Measurements from ENCODE around the gene TSPAN32.
"Not testable (repeated sequence)": the region's sequence is repeated elsewhere in the genome, so short reads cannot be mapped to it uniquely, and the experiment has no call there.

Gene TSPAN32

DNA sequence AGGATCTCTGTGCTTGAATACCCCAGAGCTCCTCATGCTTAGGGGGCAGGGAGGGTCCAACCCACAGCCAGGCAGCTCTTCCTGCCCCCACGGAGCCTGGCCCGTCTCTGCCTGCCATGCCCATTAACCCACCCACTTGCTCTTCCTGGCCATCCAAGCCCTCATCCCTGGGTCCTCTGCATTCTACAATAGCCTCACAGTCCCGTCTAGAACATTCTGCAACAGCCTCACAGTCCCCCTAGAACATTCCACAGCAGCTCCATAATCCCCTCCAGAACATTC, 15.1 kb downstream of the TSPAN32 start:
- no peak for DNase-seq

DNA sequence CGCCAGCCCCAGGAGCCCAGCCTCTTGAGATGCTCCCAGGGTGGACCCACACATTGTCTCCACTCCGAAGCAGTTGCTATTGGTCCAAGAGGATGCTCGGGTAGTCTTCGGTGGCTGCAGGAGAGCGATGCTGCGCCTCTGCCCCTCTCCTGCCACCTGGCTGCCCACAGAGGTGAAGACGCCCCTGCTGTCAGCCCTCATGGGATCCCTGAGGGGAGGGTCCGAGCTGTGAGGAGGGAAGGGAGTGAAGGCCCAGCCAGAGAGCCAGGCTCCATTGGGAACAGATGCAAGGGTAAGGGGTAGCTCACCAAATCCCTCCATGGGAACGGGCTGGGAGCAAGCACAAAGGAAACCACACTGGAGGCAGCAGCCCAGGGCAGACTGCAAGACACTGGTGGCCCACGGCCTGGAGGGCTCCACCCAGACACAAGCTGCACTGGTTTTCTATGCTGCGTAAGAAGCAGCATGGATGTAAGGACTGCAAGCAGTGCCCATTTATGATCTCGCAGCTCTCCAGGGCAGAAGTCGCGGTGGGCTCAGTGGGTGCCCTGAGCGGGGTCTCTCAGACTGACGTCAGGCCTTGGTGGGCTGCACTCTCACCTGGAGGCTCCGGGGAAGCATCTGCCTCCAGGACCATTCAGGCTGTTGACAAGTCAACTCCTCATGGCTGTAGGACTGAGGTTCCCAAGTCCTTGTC, 15.7 kb downstream of the TSPAN32 start:
- DNase-seq: no peak

DNA sequence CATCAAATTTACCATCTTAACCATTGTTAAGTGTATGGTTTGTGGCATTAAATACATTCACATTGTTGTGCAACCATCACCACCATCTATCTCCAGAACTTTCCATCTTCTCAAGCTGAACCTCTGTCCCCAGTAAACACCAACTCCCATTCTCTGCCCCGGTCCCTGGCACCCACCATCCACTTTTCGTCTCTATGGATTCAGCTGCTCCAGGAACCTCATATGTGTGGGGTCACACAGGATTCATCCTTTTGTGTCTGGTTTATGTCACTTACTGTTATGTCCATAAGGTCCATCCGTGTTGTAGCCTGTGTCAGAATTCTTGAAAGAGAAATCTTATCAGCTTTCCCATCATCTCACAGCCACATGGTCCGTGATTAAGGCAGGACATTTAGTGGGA, 16.3 kb downstream of the TSPAN32 start:
- no peak for DNase-seq

DNA sequence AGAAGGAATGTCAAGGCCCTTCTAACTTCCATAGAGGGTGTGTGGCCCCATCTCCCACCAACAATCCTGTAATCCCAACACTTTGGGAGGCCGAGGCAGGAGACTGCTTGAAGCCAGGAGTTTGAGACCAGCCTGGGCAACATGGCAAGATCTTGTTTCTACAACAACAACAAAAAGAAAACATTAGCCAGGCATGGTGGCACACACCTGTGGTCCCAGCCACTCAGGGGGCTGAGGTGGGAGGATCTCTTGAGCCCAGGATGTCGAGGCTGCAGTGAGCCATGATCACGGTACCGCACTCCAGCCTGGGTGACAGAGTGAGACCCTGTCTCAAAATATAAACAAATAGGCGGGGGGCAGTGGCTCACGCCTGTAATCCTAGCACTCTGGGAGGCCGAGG, 16.9 kb downstream of the TSPAN32 start:
- no peak for DNase-seq

DNA sequence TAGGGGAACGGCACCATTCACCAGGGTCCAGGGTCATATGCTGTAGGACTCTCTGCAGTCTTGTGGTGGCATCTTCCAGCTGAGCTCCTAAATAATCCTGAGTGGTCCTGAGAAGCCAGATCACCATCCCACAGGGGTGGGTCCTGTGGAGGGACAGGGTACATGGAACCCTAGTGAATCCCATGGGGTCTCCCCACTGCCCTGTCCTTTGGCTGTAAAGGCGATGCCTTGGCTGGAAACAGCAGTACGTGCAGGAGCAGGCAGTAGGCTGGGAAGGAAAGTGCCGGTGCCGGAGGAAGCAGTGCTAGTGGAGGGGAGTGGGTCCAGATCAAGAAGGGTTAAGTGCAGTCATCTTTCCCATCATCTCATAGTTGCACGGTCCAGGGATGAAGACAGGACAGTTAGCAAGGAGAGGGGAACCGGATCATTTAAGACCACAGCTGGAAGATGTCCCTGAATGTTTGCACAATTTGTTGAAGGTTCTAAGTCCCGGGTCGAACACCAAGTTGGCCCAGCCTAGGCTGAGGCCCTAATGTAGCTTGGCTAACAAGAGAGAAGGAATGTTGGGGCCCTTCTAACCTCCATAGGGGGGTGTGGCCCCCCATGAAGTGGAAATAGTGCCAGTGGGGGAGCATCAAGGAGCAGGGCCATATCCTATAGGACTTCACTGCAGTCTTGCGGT, 18.1 kb downstream of the TSPAN32 start:
- DNase-seq: no peak

DNA sequence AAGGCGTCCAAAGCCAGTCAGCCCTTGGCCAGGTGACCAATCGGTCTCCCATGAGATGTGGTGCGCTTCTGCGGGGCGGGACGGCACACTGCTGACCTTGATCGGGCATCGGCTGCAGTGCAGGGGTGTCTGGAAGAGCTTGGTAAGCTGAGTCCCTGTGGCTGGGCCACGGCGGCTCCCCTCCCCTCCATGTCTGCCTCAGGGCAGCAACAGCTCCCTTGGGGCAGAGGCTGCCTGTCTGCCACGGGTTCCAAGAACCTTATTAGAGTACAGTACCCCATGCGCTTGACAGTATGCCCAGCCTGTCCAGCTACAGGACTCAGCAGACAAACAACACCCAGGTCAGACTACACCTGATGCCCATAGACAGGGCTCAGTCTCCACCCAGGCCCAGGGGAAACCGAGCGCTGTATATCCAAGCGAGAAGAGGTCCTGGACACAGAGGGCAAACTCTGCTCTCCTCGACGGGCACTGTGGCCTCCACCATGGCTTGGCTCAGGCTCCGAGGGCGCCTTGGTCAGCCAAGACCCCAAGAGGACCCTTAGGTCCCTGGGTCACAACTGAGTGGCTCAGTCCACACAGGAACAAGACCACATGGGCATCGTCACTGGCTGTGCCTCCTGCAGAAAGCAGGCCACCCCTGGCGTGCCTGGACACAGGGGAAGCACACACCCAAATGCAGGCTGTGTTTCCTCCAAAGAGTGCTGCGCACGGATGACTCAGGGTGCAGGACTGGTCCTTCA, 18.9 kb downstream of the TSPAN32 start:
- no peak for DNase-seq

DNA sequence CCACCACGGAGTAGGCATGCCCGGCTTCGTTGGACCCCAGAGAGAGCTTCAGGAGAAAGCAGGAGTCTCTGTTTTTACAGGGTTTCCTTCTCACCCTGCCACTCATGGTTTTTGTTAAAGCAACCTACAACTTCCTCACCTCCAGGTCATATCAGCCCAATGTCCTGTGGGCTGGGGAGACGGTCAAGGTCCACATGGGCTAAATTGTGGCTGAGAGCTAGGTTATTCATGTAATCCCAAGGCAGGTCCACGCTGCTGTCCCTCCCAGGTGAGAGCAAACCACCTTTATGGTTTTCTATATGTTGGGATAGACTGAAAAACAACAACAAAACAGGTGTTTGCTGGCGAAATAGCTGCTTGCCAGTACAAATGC, 19.5 kb downstream of the TSPAN32 start:
- DNase-seq: no peak

DNA sequence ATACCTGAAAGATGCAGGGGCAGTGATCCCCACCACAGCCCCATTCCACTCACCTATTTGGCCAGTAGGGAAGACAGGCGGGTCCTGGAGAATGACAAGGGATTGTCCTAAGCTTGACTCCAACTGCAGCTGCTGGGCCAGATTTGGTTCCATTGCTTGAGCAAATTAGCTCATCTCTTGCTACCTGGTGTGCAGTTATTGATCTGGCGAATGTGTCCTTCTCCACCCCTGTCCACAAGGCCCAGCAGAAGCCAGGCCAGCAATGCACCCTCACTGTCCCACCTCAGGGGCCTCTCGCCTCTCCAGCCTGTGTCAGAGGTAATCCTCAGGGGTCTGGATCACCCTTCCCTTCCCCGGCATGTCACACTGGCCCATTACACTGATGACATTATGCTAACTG, 23.3 kb downstream of the TSPAN32 start:
- DNase-seq: no peak

DNA sequence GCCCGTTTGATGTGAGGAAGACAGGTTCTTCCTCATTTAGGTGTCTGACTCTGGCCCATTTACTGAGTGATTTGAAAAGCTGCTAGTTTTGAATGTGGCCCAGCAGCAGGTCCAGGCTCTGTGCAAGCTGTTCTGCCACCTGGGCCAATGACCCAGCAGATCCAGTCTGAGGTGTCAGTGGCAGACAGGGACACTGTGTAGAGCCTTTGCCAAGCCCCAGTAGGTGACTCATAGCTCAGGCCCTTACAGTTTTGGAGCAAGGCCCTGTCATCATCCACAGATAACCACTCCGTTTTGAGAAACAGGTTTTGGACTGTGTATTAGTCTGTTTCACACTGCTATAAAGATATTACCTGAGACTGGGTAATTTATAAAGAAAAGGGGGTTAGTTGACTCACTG, 23.9 kb downstream of the TSPAN32 start:
- DNase-seq: no peak

DNA sequence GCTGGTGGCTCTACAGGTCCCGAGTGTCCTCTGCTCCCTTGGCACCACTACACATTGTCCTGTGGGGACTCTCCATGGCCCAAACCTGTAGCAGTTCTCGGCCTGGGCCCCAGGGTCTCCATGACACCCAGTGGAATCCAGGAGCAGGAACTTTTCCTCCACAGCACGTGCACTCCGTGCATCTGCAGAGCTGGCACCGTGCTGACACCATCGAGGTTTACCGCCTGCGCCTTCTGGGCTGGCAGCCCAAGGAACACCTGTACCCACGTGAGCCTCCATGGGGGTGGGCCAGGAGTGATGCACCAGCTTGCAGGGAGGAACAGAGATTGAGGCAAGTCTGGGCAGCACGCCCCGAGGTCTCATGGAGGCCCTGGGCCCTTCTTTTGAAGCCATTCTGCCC, 25.2 kb downstream of the TSPAN32 start:
- no peak for DNase-seq

DNA sequence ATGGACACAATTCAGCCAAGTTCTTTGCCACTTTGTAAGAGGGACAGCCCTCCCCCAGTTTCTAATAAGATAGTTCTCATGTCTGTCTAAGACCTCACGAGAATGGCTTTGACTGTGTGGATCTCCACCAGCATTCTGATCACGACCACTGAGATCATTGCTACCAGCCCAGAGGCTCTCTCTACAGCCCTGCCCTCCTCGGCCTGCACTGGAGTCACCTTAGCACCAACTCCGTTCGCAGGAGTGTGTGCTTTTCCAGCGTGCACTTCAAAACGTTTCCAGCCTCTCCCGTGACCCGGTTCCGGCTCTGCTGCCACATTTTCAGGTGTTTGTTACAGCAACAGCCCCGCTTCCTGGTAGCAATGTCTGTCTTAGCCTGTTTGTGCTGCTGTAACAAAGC, 26.2 kb downstream of the TSPAN32 start:
- DNase-seq: no peak

DNA sequence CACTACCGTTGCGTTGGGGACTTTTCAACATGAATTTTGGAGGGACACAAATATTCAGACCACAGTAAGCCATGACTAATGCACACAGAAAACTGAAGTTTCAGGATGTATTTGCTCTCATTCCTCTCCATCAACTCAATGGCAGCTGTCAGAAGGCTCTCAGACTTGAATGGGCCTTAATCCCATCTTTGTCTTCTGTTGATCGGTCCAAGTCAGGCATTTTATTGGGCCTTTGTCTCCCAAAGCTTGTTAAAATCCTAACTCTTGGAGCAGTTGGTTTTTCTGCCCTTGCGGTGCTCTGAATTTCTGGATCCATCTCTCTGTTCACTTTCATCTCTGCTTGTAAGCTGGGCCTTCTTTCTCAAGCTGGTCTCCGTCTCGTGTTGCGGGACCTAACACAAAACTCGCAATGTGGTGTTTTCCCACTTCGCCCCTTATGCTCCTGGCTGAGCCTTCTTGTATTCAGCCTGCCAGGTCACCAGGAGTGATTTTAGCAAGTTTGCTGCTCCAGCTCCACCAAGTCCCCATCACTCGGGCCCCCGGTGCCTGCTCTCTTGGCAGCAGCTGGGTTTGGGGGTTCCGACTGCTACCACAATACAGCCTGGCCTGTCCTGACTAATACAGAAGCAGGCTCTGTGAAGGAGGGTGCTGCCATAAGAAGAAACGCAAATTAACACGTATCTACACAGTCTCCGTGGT, 27.0 kb downstream of the TSPAN32 start:
- DNase-seq: no peak

DNA sequence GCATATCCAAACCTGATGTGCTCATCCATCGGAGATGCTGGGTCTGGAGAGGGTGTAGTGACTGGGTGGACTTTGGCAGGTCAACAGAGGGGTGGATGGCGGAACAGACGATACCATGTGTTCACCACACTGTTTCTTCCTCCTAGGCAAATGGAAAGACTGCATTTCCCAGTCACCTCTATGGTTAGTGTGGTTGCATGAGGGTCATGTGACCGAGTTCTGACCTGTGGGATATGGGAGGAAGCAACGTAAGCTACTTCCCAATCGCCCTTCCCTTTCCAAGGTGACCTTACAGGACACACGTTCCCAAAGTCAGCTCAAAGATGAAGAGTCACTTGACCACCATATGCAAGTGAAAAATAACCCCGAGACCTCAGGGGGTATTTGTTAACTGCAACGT, 27.7 kb downstream of the TSPAN32 start:
- DNase-seq: no peak

DNA sequence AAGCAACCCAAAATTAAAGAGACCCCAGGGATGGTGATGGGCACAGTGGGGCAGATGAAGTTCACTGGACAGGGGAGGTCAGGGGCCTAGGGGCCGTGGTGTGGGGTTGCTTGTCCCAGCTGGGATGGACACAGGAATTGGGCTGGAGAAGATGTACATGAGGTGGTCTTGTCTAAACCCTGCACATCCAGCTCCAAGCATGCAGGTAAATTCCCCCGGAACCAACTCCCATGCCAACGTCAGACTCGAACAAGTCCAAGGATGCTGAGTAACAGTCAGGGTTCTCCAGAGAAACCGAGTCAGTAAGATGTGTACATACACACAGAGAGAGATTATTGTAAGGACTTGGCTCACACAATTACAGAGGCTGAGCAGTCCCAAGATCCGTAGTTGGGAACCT, 28.9 kb downstream of the TSPAN32 start:
- no peak for DNase-seq

DNA sequence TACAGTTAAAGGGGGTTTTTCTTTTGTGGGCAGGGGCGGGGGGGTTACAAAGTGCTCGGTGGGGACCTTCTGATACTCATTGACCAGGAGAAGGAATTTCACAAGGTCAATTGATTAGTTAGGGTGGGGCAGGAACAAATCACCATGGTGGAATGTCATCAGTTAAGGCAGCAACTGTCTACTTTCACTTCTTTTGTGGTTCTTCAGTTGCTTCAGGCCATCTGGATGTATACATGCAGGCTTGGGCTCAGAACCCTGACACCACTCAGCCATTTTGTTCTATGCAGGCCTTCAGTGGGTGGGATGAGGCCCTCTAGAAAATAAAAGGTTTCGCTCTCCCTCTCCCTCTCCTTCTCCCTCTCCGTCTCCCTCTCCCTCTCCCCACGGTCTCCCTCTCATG, 29.6 kb downstream of the TSPAN32 start:
- DNase-seq: no peak

DNA sequence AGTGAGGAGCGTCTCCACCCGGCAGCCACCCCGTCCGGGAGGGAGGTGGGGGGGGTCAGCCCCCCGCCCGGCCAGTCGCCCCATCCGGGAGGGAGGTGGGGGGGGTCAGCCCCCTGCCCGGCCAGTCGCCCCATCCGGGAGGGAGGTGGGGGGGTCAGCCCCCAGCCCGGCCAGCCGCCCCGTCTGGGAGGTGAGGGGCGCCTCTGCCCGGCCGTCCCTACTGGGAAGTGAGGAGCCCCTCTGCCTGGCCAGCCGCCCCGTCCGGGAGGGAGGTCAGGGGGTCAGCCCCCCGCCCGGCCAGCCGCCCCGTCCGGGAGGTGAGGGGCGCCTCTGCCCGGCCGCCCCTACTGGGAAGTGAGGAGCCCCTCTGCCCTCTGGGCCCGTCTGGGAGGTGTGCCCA, 30.8 kb downstream of the TSPAN32 start:
- DNase-seq: not testable (repeated sequence)

DNA sequence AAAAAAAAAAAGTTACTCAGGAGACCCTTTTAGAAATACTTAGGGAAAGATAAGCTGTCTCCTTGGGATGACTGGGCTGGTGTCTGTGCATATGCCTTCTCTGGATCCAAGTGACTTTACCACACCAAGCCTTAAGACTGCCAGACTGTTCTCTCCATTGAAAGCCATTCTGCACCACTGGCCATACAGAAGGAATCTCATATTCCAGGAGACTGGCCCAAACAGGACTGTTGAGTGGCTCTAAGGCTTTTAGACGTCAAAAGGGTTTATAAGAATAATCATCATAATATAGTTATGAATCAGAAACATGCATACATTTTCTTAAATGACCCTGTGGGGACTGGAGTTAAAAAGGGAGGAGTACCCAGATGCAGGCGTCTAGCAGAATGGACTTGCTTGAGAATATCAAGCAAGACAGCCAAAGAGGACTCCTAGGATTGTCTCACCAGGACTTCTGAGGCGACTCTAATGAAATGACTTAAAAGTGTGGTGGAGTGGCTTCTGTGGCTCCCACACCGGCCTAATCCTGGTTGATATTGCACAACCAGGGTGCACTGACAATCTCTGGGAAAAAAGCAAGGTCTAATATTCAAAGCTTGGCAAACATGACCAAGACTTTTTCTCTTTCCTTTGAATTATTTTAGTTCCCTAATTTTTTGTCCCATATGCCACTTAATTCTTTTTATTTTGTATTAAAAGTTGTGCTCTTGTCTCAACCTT, 31.8 kb downstream of the TSPAN32 start:
- DNase-seq: not testable (repeated sequence)

DNA sequence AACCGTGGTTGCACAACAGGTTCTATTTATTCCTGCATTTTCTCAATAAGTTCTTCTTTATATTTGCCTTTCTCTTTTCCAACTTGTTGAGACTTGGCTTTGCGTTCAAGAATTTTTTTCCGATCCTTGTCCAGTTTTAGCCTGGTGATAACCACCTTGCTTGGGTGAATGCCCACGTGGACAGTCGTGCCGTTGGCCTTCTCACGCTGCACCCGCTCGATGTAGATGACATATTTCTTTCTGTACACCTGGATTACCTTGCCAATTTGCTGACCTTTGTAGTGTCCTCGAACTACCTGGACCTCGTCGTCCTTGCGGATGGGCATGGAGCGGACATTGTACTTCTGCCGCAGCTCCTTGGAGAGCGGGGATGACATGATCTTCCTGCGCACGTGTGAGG, 33.5 kb downstream of the TSPAN32 start:
- DNase-seq: not testable (repeated sequence)

DNA sequence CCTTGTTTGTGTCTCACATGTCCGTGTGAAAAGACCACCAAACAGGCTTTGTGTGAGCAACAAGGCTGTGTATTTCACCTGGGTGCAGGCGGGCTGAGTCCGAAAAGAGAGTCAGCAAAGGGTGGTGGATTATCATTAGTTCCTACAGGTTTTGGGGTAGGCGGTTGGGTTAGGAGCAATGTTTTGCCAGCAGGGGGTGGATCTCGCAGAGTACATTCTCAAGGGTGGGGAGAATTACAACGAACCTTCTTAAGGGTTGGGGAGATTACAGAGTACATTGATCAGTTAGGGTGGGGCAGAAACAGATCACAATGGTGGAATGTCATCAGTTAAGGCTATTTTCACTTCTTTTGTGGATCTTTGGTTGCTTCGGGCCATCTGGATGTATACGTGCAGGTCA, 36.9 kb downstream of the TSPAN32 start:
- DNase-seq: not testable (repeated sequence)

DNA sequence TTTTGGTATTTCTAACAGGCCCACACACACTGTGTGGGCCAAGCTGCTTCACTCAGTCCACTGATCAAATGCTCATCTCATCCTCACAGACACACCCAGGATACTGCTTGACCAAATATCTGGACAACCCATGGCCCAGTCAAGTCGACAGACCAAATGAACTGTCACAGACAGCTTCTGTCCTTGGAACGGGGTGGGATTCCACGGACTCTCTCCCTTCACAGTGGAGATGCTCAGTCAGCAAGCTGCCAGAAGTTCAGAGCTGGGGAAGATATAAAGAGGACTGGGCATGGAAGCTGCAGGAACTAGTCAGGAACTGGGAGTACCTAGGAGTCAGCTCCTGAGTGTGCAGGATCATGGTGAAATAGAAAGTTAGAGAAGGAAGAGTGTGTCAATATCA, 40.7 kb downstream of the TSPAN32 start:
- no peak for DNase-seq

DNA sequence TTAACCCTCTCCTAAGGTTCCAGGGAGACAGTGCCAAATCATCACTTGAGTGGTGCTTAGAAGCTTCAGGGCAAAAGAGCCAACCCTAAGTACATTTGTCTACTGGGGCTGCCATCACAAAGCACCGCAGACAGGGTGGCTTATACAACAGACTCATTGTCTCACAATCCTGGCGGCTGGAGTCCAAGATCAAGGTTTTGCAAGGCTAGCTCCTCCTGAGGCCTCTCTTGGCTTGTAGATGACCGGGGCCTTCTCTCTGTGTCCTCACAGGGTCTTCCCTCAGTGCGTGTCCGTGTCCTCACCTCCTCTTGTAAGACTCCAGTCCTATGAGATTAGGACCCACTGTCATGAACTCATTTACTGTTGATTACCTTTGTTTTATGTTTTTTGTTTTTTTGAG, 41.2 kb downstream of the TSPAN32 start:
- DNase-seq: no peak

DNA sequence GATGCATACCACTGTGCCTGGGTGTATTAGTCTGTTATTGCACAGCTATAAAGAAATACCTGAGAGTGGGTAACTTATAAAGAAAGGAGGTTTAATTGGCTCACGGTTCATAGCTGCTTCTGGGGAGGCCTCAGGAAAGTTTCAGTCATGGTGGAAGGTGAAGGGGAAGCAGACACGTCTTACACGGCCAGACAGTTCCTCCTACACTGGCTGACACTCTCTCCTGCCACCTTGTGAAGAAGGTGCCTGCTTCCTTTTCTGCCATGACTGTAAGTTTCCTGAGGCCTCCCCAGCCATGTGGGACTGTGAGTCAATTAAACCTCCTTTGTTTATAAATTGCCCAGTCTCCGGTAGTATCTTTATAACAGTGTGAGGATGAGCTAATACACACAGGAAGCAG, 41.7 kb downstream of the TSPAN32 start:
- DNase-seq: no peak

DNA sequence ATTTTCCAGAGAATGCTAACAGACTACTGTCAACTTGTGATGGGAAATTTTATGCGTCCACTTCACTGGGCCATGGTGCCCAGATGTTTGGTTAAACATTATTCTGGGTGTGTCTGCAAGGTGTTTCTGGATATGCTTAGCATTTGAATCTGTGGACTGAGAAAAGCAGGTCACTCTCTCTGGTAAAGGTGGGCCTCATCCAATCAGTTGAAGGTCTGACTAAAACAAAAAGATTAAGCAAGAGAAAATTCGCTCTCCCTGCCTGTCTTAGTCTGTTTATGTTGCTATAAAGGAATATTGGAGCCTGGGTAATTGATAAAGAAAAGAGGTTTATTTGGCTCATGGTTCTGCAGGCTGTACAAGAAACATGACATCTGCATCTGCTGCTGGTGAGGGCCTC, 43.2 kb downstream of the TSPAN32 start:
- DNase-seq: no peak

All from CD4-positive, alpha-beta T cell treated with Interferon gamma for 1 hour (primary cell).